Small intestine (tissue), 7 donors: ENCODE results near the gene MYL5. TPM values are rescaled to one million over a fixed set of nuclear protein-coding genes. Genes with fewer than 3 reads are reported as not detected.
A peak's percentile ranks its signal among the peaks of the same experiment; 100 is the strongest.
"Not testable (repeated sequence)": the region's sequence is repeated elsewhere in the genome, so short reads cannot be mapped to it uniquely, and the experiment has no call there.

Source experiments
- DNase-seq, 2 donors: peaks; one replicate each; pipeline versions ENCODE4 v3.0.0 to v3.0.0-alpha.2; 2013
- FAIRE-seq: peaks from 2 replicates; lab custom pipeline; 2012; peaks lifted over from hg19 to GRCh38; lab: Jason Lieb, UNC
- H3K27ac ChIP-seq, 3 donors: one replicate each; pipeline ENCODE4 v1.5.1; 2013; ENCODE audit warnings: low read length in 2 of 3, mild to moderate bottlenecking in 2 of 3, control low read depth in 1 of 3, inconsistent platforms in 1 of 3, low read depth in 1 of 3, moderate library complexity in 1 of 3
- H3K27me3 ChIP-seq, 3 donors: one replicate each; pipeline ENCODE4 v1.6.1; 2013; ENCODE audit warnings: low read length in 3 of 3, inconsistent platforms in 1 of 3; ENCODE audit not compliant: control insufficient read depth in 3 of 3, insufficient read depth in 3 of 3
- H3K36me3 ChIP-seq, 3 donors: one replicate each; pipeline ENCODE4 v1.6.1; 2013; ENCODE audit warnings: low read length in 3 of 3, inconsistent platforms in 1 of 3, low read depth in 1 of 3, mild to moderate bottlenecking in 1 of 3, moderate library complexity in 1 of 3; ENCODE audit not compliant: control insufficient read depth in 3 of 3, insufficient read depth in 2 of 3
- H3K4me1 ChIP-seq, 3 donors: one replicate each; pipeline ENCODE4 v1.6.1; 2013; ENCODE audit warnings: low read length in 2 of 3, inconsistent platforms in 1 of 3, low read depth in 1 of 3, mild to moderate bottlenecking in 1 of 3, moderate library complexity in 1 of 3; ENCODE audit not compliant: control insufficient read depth in 3 of 3, insufficient read depth in 2 of 3
- H3K4me3 ChIP-seq, 3 donors: one replicate each; pipeline ENCODE4 v1.5.1; 2013; ENCODE audit warnings: low read length in 3 of 3, control low read depth in 1 of 3, inconsistent platforms in 1 of 3, low read depth in 1 of 3, mild to moderate bottlenecking in 1 of 3, moderate library complexity in 1 of 3
- H3K9me3 ChIP-seq, 2 donors: one replicate each; pipeline ENCODE4 v1.6.1; 2013; ENCODE audit warnings: low read depth in 1 of 2, low read length in 1 of 2; ENCODE audit not compliant: control insufficient read depth in 2 of 2, insufficient read depth in 1 of 2
- WGBS, 3 donors: extraction: QIAGEN DNeasy Blood & Tissue Kit; methylation state at CpG; one replicate each; pipeline ENCODE4 v1.1.7; 2013; 5-methylcytosine and 5-hydroxymethylcytosine counted together
- polyA plus RNA-seq, 4 donors: library from polyadenylated mRNA; stranded (reverse) in 3 of 4; unstranded in 1 of 4; fragments of 200-250 nt in 3 of 4; fragments of 120-200 nt in 1 of 4; gene quantifications; one replicate each; pipeline versions ENCODE4 v1.2.1 to v1.2.3, GENCODE V29; 2013
- donor health status: healthy with polysubstance abuse.
- donor health status: control.
- donor health status: control.
- donor health status: Bipolar disorder and iron deficiency.
- donor health status: healthy.

MYL5 gene
- polyA plus RNA-seq, 4 donors = 36.1 to 316 (median 159) TPM

- peaks cover 0 to 22% (median 0%) of the 10 kb centered on the region in 3 donors for H3K4me1 ChIP-seq
- DNase-seq = no peak
- no peaks in the 10 kb centered on the region for H3K27me3 ChIP-seq
- H3K27ac ChIP-seq = no peak overlapping the region
- H3K4me3 ChIP-seq = no peak overlapping the region
- H3K36me3 ChIP-seq = peaks cover 0 to 2% (median 0%) of the 10 kb centered on the region in 3 donors
- 67 to 77% (median 71%) methylated on average over 16 of the region's 16 CpGs for WGBS, 3 donors
- no peak for FAIRE-seq
- H3K9me3 ChIP-seq = no peaks in the 10 kb centered on the region
Measured at GRCh38 chr4:700587-701264, 26.4 kb downstream of the MYL5 start.

DNA sequence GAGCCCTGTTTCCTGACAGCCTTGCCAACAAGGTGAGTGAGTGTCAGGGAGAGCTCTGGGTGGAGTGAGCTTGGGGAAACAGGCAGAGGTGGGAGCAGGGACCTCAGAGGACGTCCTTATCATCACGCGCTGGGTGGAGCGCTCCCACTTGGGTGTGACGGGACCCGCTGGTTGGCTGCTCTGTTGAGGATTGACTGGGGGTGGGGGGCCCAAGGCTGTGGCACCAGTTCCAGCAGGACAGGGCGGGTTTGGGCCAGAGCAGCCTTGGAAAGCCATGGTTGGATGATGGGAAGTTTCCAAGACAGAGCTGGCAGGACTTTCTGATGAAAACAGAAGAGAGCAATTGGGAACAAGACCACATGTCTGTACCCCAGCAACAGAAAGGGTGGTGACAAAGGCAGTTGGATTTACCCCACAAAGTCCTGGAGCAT, 28.3 kb downstream of the MYL5 start:
- Histone ChIP-seq H3K27me3 (no peaks in the 10 kb centered on the region), H3K4me3 (no peak overlapping the region), H3K27ac (no peak overlapping the region), H3K9me3 (no peaks in the 10 kb centered on the region), H3K4me1 (peaks cover 0 to 25% (median 0%) of the 10 kb centered on the region in 3 donors), H3K36me3 (peaks cover 0 to 2% (median 0%) of the 10 kb centered on the region in 3 donors)
- 61 to 75% (median 65%) methylated on average over 7 of the region's 7 CpGs for WGBS, 3 donors
- FAIRE-seq (no peak), DNase-seq (peak in 1 of 2 donors; percentile 63)

DNA sequence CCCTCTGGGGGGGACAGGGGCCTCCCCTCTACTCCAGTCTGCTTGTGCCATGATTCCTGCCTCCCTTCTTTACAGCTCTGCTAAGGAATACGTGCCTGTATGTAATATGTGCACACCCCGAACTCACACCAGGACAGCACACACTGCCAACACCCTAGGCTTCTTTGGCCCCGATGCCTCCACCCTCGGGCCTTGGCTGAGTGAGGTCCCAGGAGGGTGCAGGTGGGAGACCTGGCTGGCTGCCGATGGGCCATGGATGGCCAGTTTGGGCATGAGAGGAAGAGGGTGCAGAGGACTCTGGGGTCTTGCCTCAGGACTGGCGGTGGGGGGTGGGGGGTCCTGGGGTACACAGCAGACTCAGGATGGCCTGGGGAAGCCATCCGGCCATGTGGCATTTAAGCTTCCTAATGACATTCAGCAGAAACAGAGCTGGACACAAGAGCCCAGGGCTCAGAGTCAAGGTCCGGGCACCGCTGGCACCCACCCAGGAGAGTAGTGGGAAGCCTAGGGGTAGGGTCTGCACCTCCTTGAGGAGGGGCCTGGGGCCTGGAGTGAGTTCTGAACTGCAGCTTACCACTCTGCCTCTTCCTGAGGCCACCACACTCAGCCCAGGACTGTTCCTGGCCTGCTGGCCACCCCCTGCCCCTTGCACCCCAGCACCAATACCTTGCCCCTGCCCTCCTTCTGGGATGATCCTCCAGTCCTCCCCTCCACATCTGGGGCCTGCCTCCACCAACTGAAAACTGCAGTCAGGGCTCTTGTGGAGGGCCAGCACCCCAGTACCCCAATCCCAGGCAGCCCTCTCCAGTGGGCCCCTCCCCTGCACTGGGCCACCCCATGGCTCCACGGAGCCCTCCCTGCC, 29.2 kb downstream of the MYL5 start:
- Histone ChIP-seq H3K36me3 (peaks cover 0 to 7% (median 2%) of the 10 kb centered on the region in 3 donors), H3K27ac (no peak overlapping the region), H3K4me3 (no peak overlapping the region), H3K9me3 (no peaks in the 10 kb centered on the region), H3K27me3 (no peaks in the 10 kb centered on the region), H3K4me1 (peaks cover 0 to 25% (median 4%) of the 10 kb centered on the region in 3 donors)
- WGBS, 3 donors = 87 to 90% (median 87%) methylated on average over 9 to 10 of the region's 10 CpGs
- FAIRE-seq = no peak
- no peak for DNase-seq

DNA sequence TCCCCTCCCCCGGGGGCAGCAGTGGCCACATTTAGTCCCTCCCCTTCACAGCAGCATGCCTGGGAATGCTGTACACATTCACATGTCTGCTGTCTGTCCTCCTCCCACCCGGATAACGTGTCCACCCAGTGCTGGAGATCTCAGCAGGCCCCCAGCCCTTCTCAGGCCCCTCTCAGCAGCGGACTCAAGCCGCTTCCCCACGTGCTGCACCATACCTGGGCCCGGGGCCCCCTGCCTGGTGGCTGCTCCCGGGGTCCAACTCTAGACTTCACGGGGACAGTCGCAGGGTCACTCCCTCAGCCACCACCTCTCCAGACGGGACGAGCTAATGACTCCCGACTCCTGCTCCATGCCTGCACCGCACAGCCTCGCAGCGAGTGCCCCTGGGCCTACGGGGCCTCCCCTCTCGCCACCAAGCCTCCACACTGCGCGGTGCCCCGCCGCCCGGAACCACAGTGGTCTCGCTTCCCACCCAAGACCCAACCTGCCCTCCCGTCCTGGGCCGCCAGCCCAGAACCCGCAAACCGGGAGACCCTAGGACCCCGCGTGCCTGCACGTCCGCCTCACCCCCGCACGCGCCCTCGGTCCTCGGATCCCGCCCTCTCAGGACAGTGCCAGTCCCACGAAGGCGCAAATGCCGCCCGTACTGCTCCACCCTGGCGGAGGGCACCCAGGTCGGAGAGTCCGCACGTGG, 30.0 kb downstream of the MYL5 start:
- Histone ChIP-seq H3K4me3 (no peak overlapping the region), H3K36me3 (peaks cover 0 to 11% (median 2%) of the 10 kb centered on the region in 3 donors), H3K4me1 (peaks cover 0 to 25% (median 5%) of the 10 kb centered on the region in 3 donors), H3K27me3 (no peaks in the 10 kb centered on the region), H3K9me3 (no peaks in the 10 kb centered on the region), H3K27ac (no peak overlapping the region)
- FAIRE-seq (no peak), DNase-seq (no peak)
- 92 to 94% (median 93%) methylated on average over 43 to 46 of the region's 46 CpGs for WGBS, 3 donors

GRCh38 chr4:704971-705277, 30.6 kb downstream of the MYL5 start:
- Histone ChIP-seq H3K27ac (peak overlapping the region in 1 of 3 donors; percentile 32), H3K36me3 (peaks cover 0 to 16% (median 2%) of the 10 kb centered on the region in 3 donors), H3K27me3 (no peaks in the 10 kb centered on the region), H3K9me3 (no peaks in the 10 kb centered on the region), H3K4me1 (peaks cover 0 to 19% (median 5%) of the 10 kb centered on the region in 3 donors), H3K4me3 (peak overlapping the region in 2 of 3 donors; percentile 46 to 98)
- no peak for DNase-seq
- FAIRE-seq = no peak
- 88 to 100% (median 100%) methylated on average over 1 of the region's 1 CpG for WGBS, 3 donors

GRCh38 chr4:705278-706082, 31.1 kb downstream of the MYL5 start, which contains the start of gene PCGF3:
TSS of gene PCGF3 (plus strand) at chr4:705832. CDS start at chr4:733681, 27,849 bp downstream.
- peak; percentile 96 to 97 for DNase-seq
- no peaks in the 10 kb centered on the region for H3K9me3 ChIP-seq
- WGBS, 3 donors = 1 to 2% (median 2%) methylated on average over 50 to 82 of the region's 82 CpGs
- H3K4me1 ChIP-seq = peaks cover 0 to 18% (median 5%) of the 10 kb centered on the region in 3 donors
- H3K27me3 ChIP-seq = no peaks in the 10 kb centered on the region
- FAIRE-seq = no peak
- peak within 1 kb of the TSS; percentile 84 to 98 (median 98) for H3K4me3 ChIP-seq
- peak within 1 kb of the TSS; percentile 47 to 82 (median 80) for H3K27ac ChIP-seq
- peaks cover 0 to 21% (median 1%) of the 10 kb centered on the region in 3 donors for H3K36me3 ChIP-seq

GRCh38 chr4:706083-706633, 31.8 kb downstream of the MYL5 start:
- FAIRE-seq, H3K9me3 ChIP-seq, H3K27me3 ChIP-seq, DNase-seq: not testable (repeated sequence)
- Histone ChIP-seq H3K4me3 (peak overlapping the region; percentile 84 to 98 (median 98)), H3K4me1 (peaks cover 0 to 12% (median 5%) of the 10 kb centered on the region in 3 donors), H3K36me3 (peaks cover 0 to 25% (median 0%) of the 10 kb centered on the region in 3 donors), H3K27ac (peak overlapping the region; percentile 11 to 82 (median 80))
- WGBS, 3 donors = 0 to 2% (median 1%) methylated on average over 16 to 21 of the region's 21 CpGs
